NCI-H2171 (cell line): ENCODE results near the gene WDR54.

ENCODE experiments used
- DNase-seq: peaks from one replicate; lab custom pipeline; 2025; lab: John Stamatoyannopoulos, UW

WDR54 gene

GRCh38 chr2:74421221-74421870 lies at the start of gene WDR54, which contains the start of gene C2orf81:
WDR54 (plus strand) TSS chr2:74421730; CDS start chr2:74422154, 424 bp downstream.
C2orf81 (minus strand) TSS chr2:74421619; CDS start chr2:74421560, 59 bp downstream.
- DNase-seq = peak; percentile 92

GRCh38 chr2:74372674-74373073 lies 48.9 kb upstream of the WDR54 start:
- no peak for DNase-seq

- peak; percentile 66 for DNase-seq
These were observed 48.3 kb upstream of the WDR54 start for GRCh38 chr2:74373221-74373676.

GRCh38 chr2:74373985-74374384 lies 47.5 kb upstream of the WDR54 start:
- no peak for DNase-seq

- peak; percentile 87 for DNase-seq
These were observed 46.9 kb upstream of the WDR54 start for GRCh38 chr2:74374509-74375205.

- no peak for DNase-seq
These were observed 45.7 kb upstream of the WDR54 start for GRCh38 chr2:74375838-74376237.

- DNase-seq = no peak
These were observed 43.5 kb upstream of the WDR54 start for GRCh38 chr2:74378007-74378406.

GRCh38 chr2:74379851-74380789 lies 41.4 kb upstream of the WDR54 start, which contains the start of gene DCTN1:
DCTN1 (minus strand) TSS chr2:74380311; CDS start chr2:74380037, 274 bp downstream.
- no peak for DNase-seq

- DNase-seq = no peak
These were observed 39.8 kb upstream of the WDR54 start for GRCh38 chr2:74381751-74382150.

- no peak for DNase-seq
These were observed 38.3 kb upstream of the WDR54 start for GRCh38 chr2:74383254-74383653.

GRCh38 chr2:74384051-74384450 lies 37.5 kb upstream of the WDR54 start:
- no peak for DNase-seq

- DNase-seq = no peak
These were observed 36.1 kb upstream of the WDR54 start for GRCh38 chr2:74385396-74385795.

- DNase-seq = no peak
These were observed 34.2 kb upstream of the WDR54 start for GRCh38 chr2:74387346-74387745.

- no peak for DNase-seq
These were observed 30.9 kb upstream of the WDR54 start for GRCh38 chr2:74390606-74391005.

GRCh38 chr2:74391209-74391579 lies 30.3 kb upstream of the WDR54 start:
- no peak for DNase-seq

GRCh38 chr2:74391580-74392448 lies 29.7 kb upstream of the WDR54 start:
- DNase-seq = peak; percentile 86

- DNase-seq = no peak
These were observed 29.1 kb upstream of the WDR54 start for GRCh38 chr2:74392449-74392743.

GRCh38 chr2:74393525-74393924 lies 28.0 kb upstream of the WDR54 start:
- no peak for DNase-seq

- DNase-seq = no peak
These were observed 25.4 kb upstream of the WDR54 start for GRCh38 chr2:74396149-74396548.

GRCh38 chr2:74399785-74400184 lies 21.7 kb upstream of the WDR54 start:
- no peak for DNase-seq

GRCh38 chr2:74401891-74402290 lies 19.6 kb upstream of the WDR54 start:
- DNase-seq = no peak

- DNase-seq = no peak
These were observed 15.5 kb upstream of the WDR54 start for GRCh38 chr2:74406035-74406434.
